Breast epithelium (tissue), 4 donors: Measurements from ENCODE around the gene MIER2. TPM values are rescaled to one million over a fixed set of nuclear protein-coding genes. Genes with fewer than 3 reads are reported as not detected.

ENCODE experiments used
- DNase-seq, 2 donors: peaks; one replicate each; pipeline ENCODE4 v3.0.0-alpha.2; 2019; ENCODE audit warnings: low spot score in 2 of 2
- H3K27ac ChIP-seq, 2 donors: fragments of 200-600 bp; sonication (generic) in 1 of 2; one replicate each; pipeline ENCODE4 v1.5.1; 2016 to 2019; ENCODE audit warnings: mild to moderate bottlenecking in 1 of 2
- H3K27me3 ChIP-seq, 2 donors: fragments of 200-600 bp; sonication (generic) in 1 of 2; one replicate each; pipeline versions ENCODE4 v1.5.1 to v1.6.0; 2017 to 2019; ENCODE audit warnings: control low read depth in 1 of 2, mild to moderate bottlenecking in 1 of 2
- H3K36me3 ChIP-seq: fragments of 200-600 bp; one replicate; pipeline ENCODE4 v1.5.1; 2019
- H3K4me1 ChIP-seq, 2 donors: fragments of 200-600 bp; sonication (generic); one replicate each; pipeline ENCODE4 v1.5.1; 2016 to 2019; ENCODE audit warnings: control low read depth in 1 of 2
- H3K4me3 ChIP-seq, 3 donors: fragments of 200-600 bp; sonication (generic); 1 replicate in 2 of 3; 2 replicates in 1 of 3; pipeline ENCODE4 v1.5.1; 2016 to 2019; ENCODE audit warnings: mild to moderate bottlenecking in 3 of 3, moderate library complexity in 2 of 3
- H3K9me3 ChIP-seq, 2 donors: fragments of 200-600 bp; sonication (generic) in 1 of 2; one replicate each; pipeline ENCODE4 v1.5.1; 2016 to 2019; ENCODE audit warnings: control low read depth in 1 of 2
- CTCF ChIP-seq, 3 donors: fragments of 450-650 bp; IDR thresholded peaks; one replicate each; pipeline ENCODE4 v1.5.1; 2016 to 2017; ENCODE audit warnings: antibody characterized with exemption in 3 of 3, mild to moderate bottlenecking in 3 of 3, moderate library complexity in 3 of 3
- POLR2A ChIP-seq: fragments of 450-650 bp; IDR thresholded peaks from one replicate; pipeline ENCODE4 v1.6.1; 2016; ENCODE audit warnings: antibody characterized with exemption, mild to moderate bottlenecking, moderate library complexity
- POLR2AphosphoS5 ChIP-seq, 3 donors: sonication (generic); formaldehyde crosslinking; IDR thresholded peaks; one replicate each; pipeline ENCODE4 v1.6.1; 2017; ENCODE audit warnings: antibody characterized with exemption in 3 of 3
- intact Hi-C: fragments of 100-400 bp; cut with DNase I; formaldehyde crosslinking; loops from one replicate; pipeline ENCODE4 v1.15.1; 2023; ENCODE audit warnings: low total_unique reads
- total RNA-seq, 3 donors: library from RNA; depleted of rRNA; stranded (reverse); fragments of >200 nt; gene quantifications; one replicate each; pipeline ENCODE4 v1.1.0, GENCODE V29; 2016

Gene MIER2
- total RNA-seq, 3 donors from 2014 or later = 5.4 to 17.0 (median 12.8) TPM

- no peaks in the 10 kb centered on the region for H3K4me1 ChIP-seq
- H3K27me3 ChIP-seq = no peaks in the 10 kb centered on the region
- no peaks in the 10 kb centered on the region for H3K36me3 ChIP-seq
- no peaks in the 10 kb centered on the region for H3K9me3 ChIP-seq
- H3K4me3 ChIP-seq = no peak overlapping the region
- no peak for DNase-seq
- TF ChIP-seq POLR2A = no peak
- TF ChIP-seq CTCF (IDR thresholded peaks at IDR 0.05) = no peak
- no peak for TF ChIP-seq POLR2AphosphoS5 (IDR thresholded peaks at IDR 0.05)
- intact Hi-C loops = no loop called here
- no peak overlapping the region for H3K27ac ChIP-seq
Observed at GRCh38 chr19:277581-278165, 66.9 kb downstream of the MIER2 start.

- Histone ChIP-seq H3K9me3 (no peaks in the 10 kb centered on the region), H3K4me3 (no peak overlapping the region), H3K36me3 (no peaks in the 10 kb centered on the region), H3K27me3 (no peaks in the 10 kb centered on the region), H3K27ac (no peak overlapping the region), H3K4me1 (no peaks in the 10 kb centered on the region)
- no peak for DNase-seq
- no peak for TF ChIP-seq CTCF (IDR thresholded peaks at IDR 0.05)
- TF ChIP-seq POLR2A = no peak
- intact Hi-C loops = no loop called here
Observed at GRCh38 chr19:277131-277530, 67.5 kb downstream of the MIER2 start.

- intact Hi-C loops = no loop called here
- H3K9me3 ChIP-seq = no peaks in the 10 kb centered on the region
- no peaks in the 10 kb centered on the region for H3K36me3 ChIP-seq
- no peak overlapping the region for H3K27ac ChIP-seq
- no peak for DNase-seq
- TF ChIP-seq CTCF (IDR thresholded peaks at IDR 0.05) (no peak), POLR2AphosphoS5 (IDR thresholded peaks at IDR 0.05) (no peak), POLR2A (no peak)
- H3K4me3 ChIP-seq = no peak overlapping the region
- H3K4me1 ChIP-seq = no peaks in the 10 kb centered on the region
- H3K27me3 ChIP-seq = no peaks in the 10 kb centered on the region
Observed at GRCh38 chr19:275958-276646, 68.5 kb downstream of the MIER2 start.

GRCh38 chr19:275000-275399, 69.6 kb downstream of the MIER2 start:
- intact Hi-C loops = no loop called here
- Histone ChIP-seq H3K27ac (no peak overlapping the region), H3K36me3 (no peaks in the 10 kb centered on the region), H3K27me3 (no peaks in the 10 kb centered on the region), H3K9me3 (no peaks in the 10 kb centered on the region), H3K4me3 (no peak overlapping the region), H3K4me1 (no peaks in the 10 kb centered on the region)
- TF ChIP-seq POLR2AphosphoS5 (IDR thresholded peaks at IDR 0.05) (no peak), CTCF (IDR thresholded peaks at IDR 0.05) (no peak), POLR2A (no peak)
- no peak for DNase-seq

- Histone ChIP-seq H3K9me3 (no peaks in the 10 kb centered on the region), H3K27me3 (no peaks in the 10 kb centered on the region), H3K36me3 (no peaks in the 10 kb centered on the region), H3K27ac (no peak overlapping the region), H3K4me1 (no peaks in the 10 kb centered on the region), H3K4me3 (no peak overlapping the region)
- DNase-seq = no peak
- intact Hi-C loops = no loop called here
- TF ChIP-seq POLR2A (no peak), POLR2AphosphoS5 (IDR thresholded peaks at IDR 0.05) (no peak), CTCF (IDR thresholded peaks at IDR 0.05) (no peak)
Observed at GRCh38 chr19:273393-273792, 71.2 kb downstream of the MIER2 start.
